ENCODE measurements around the gene ACACA.

Gene ACACA

DNA sequence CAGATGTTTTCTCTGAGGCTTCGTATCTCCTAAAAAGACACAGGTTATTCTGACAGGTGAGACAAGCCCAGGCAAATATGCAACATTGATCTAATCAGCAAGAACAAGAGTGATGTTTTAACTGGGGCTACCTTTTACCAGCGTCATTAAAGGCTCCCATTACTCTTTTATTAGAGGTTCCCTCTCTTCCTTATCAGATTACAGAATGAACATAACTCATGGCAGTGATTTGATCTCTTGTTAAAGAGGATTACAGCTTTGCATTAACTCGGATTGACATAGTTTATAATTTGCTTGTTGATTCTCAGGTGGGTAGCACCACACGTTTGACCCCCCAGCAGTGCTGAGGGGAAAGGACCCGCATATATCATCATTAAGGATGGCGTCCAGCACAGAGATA is 367.4 kb downstream of the ACACA start:
- DNase-seq: no peak
- H3K27me3 ChIP-seq: no peaks in the 10 kb centered on the region
- H3K36me3 ChIP-seq: peaks cover 19% of the 10 kb centered on the region
- no peaks in the 10 kb centered on the region for H3K9me3 ChIP-seq
- TF ChIP-seq, protein P1, sequence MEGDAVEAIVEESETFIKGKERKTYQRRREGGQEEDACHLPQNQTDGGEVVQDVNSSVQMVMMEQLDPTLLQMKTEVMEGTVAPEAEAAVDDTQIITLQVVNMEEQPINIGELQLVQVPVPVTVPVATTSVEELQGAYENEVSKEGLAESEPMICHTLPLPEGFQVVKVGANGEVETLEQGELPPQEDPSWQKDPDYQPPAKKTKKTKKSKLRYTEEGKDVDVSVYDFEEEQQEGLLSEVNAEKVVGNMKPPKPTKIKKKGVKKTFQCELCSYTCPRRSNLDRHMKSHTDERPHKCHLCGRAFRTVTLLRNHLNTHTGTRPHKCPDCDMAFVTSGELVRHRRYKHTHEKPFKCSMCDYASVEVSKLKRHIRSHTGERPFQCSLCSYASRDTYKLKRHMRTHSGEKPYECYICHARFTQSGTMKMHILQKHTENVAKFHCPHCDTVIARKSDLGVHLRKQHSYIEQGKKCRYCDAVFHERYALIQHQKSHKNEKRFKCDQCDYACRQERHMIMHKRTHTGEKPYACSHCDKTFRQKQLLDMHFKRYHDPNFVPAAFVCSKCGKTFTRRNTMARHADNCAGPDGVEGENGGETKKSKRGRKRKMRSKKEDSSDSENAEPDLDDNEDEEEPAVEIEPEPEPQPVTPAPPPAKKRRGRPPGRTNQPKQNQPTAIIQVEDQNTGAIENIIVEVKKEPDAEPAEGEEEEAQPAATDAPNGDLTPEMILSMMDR (IDR thresholded peaks at IDR 0.05; ENCODE audit: low read depth, low read length): no peak
- no peak overlapping the region for H3K4me3 ChIP-seq (ENCODE audit: low read depth, low read length)
- peaks cover 14% of the 10 kb centered on the region for H3K4me1 ChIP-seq

DNA sequence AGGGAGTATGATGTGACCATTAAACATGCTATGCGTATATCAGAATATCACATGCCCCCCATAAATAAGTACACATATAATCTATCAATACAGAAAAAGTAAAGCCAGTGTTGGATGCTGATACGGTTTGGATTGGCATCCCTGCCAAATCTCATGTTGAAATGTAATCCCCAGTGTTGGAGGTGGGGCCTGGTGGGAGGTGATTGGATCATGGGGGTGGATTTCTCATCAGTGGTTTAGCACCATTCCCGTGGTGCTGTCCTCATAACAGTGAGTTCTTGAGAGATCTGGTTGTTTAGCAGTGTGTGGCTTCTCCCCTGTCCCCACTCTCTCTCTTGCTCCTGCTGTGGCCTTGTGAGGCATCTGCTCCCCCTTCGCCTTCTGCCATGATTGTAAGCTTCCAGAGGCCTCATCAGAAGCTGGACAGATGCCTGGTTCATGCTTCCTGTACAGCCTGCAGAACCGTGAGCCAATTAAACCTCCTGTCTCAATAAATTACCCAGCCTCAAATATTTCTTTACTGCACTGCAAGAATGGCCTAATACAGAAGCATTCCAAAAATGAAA is 369.0 kb downstream of the ACACA start:
- H3K9me3 ChIP-seq: no peaks in the 10 kb centered on the region
- no peaks in the 10 kb centered on the region for H3K27me3 ChIP-seq
- no peak for DNase-seq
- peaks cover 15% of the 10 kb centered on the region for H3K36me3 ChIP-seq
- H3K4me1 ChIP-seq: peaks cover 11% of the 10 kb centered on the region
- H3K4me3 ChIP-seq (ENCODE audit: low read depth, low read length): no peak overlapping the region
- TF ChIP-seq, protein P1 (IDR thresholded peaks at IDR 0.05; ENCODE audit: low read depth, low read length): no peak

All from BE2C (cell line).